BJ (cell line): ENCODE measurements around the gene FTH1. TPM values are rescaled to one million over a fixed set of nuclear protein-coding genes. Genes with fewer than 3 reads are reported as not detected.

ENCODE experiments used
- CTCF ChIA-PET: fragments of 350-600 bp; formaldehyde crosslinking; extraction: SDS; loops from one replicate; lab custom pipeline; 2021; ENCODE audit warnings: antibody characterized with exemption, inconsistent platforms; lab: Yijun Ruan, JAX
- POLR2A ChIA-PET: fragments of 300-600 bp; sonication (Branson Sonifier 250); formaldehyde crosslinking; extraction: SDS; loops from one replicate; lab custom pipeline; 2021; ENCODE audit warnings: antibody characterized with exemption; lab: Charles Lee
- DNase-seq: peaks from one replicate; pipeline ENCODE4 v3.0.0-alpha.2; 2011; ENCODE audit warnings: low read depth
- H3K27me3 ChIP-seq: 2 replicates; pipeline ENCODE4 v1.6.0; 2011; ENCODE audit warnings: low read length; ENCODE audit not compliant: control insufficient read depth, insufficient read depth
- H3K36me3 ChIP-seq: 2 replicates; pipeline ENCODE4 v1.5.1; 2011; ENCODE audit warnings: low read length; ENCODE audit not compliant: control insufficient read depth, insufficient read depth
- H3K4me3 ChIP-seq: 2 replicates; pipeline ENCODE4 v1.5.1; 2011; ENCODE audit warnings: low read depth, mild to moderate bottlenecking, control low read depth, low read length
- CTCF ChIP-seq: IDR thresholded peaks from 2 replicates; pipeline ENCODE4 v1.5.1; 2011; ENCODE audit warnings: low read depth, mild to moderate bottlenecking, control low read depth, inconsistent platforms, low read length, moderate library complexity; ENCODE audit not compliant: insufficient read depth
- polyA plus RNA-seq: library from polyadenylated mRNA; depleted of rRNA; stranded (reverse); fragments of >200 nt; gene quantifications from 2 replicates; pipeline ENCODE4 v1.2.3, GENCODE V29; 2011

Gene FTH1
- polyA plus RNA-seq, 1 experiment, result 1,472 TPM

GRCh38 chr11:62001450-62002191, 34.2 kb upstream of the FTH1 start:
- ChIA-PET CTCF (no interaction called here), POLR2A (interaction anchor here (0.5 kb wide), 1 partner anchor 283 kb away, joined by 3 read pairs; no protein-coding TSS in a partner anchor)
- no peak overlapping the region for H3K4me3 ChIP-seq
- DNase-seq, result no peak
- TF ChIP-seq CTCF, result no peak
- no peaks in the 10 kb centered on the region for H3K36me3 ChIP-seq
- H3K27me3 ChIP-seq, result no peaks in the 10 kb centered on the region

DNA sequence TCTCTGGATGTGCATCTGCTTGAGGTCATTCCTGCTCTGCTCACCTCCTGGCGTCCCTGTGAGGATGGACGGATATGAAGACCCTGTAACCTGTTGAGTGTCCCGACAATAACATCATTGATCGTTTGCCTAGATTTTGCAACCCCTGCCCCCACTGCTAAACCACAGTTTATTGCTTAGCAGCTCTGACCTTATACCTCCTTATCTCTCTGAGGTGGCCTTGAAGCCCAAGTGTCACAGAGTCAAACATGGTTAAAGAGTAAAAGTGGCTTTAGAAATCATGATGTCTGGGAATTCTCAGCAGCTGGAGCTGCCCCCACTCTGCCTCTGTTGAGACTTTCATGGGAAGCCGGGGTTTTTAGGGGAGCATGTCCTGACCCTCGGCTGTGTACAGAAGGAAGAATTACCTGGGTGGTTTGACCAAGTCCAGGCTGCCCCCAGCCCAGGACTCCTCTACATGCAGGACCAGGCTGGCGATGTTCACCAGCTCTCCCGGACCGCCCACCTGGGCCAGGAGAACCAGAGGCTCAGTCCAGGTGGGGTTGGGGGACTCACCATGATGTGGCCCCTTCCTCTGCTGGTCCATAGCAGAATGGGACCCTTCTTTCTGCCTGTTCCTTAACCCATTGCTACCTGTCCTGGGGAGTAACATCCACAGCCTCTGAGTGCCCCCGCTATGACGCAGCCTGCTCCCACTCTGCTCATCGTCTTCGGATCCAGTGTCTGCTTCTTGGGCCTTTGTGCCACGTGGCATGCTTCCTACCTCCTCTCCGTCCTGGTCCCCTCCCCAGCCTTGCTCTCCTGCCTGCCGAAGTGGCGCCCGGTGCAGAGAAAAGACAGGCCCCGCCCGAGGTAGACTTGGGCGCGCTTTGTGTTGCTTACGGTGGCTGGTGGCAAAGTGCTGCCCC, 33.4 kb upstream of the FTH1 start:
- POLR2A ChIA-PET, result interaction anchor here (0.5 kb wide), 1 partner anchor 282 kb away, joined by 3 read pairs; no protein-coding TSS in a partner anchor

GRCh38 chr11:61999141-61999975, 31.9 kb upstream of the FTH1 start:
- no peaks in the 10 kb centered on the region for H3K27me3 ChIP-seq
- no peaks in the 10 kb centered on the region for H3K36me3 ChIP-seq
- no peak overlapping the region for H3K4me3 ChIP-seq
- DNase-seq, result no peak
- CTCF ChIA-PET, result interaction anchor here (1.2 kb wide), 1 partner anchor 15 kb away, joined by 3 read pairs; no protein-coding TSS in a partner anchor
- POLR2A ChIA-PET, result no interaction called here
- TF ChIP-seq CTCF, result no peak

More for the DNA sequence above, 33.4 kb upstream of the FTH1 start:
- Histone ChIP-seq H3K4me3 (no peak overlapping the region), H3K27me3 (no peaks in the 10 kb centered on the region), H3K36me3 (no peaks in the 10 kb centered on the region)
- TF ChIP-seq CTCF, result no peak
- CTCF ChIA-PET, result interaction anchor here (0.6 kb wide), 1 partner anchor 17 kb away, joined by 3 read pairs; no protein-coding TSS in a partner anchor
- DNase-seq, result no peak

GRCh38 chr11:61996933-61997332, 29.5 kb upstream of the FTH1 start:
- TF ChIP-seq CTCF, result no peak
- DNase-seq, result no peak
- POLR2A ChIA-PET, result no interaction called here
- no peaks in the 10 kb centered on the region for H3K27me3 ChIP-seq
- H3K4me3 ChIP-seq, result no peak overlapping the region
- no peaks in the 10 kb centered on the region for H3K36me3 ChIP-seq
- CTCF ChIA-PET, result interaction anchor here (1.4 to 2.1 kb wide), 2 partner anchors 10 to 14 kb away, joined by 4 to 6 read pairs; no protein-coding TSS in a partner anchor
